HG02678 (cell line): ENCODE data around the gene NRF1.
"Not testable (repeated sequence)": the region's sequence is repeated elsewhere in the genome, so short reads cannot be mapped to it uniquely, and the experiment has no call there.

ENCODE experiments used
- ATAC-seq: cut with Tn5 transposase; IDR thresholded peaks from one replicate; pipeline ENCODE4 v1.9.1; 2021; ENCODE audit warnings: mild to moderate bottlenecking, moderate library complexity; ENCODE audit not compliant: unreplicated experiment

NRF1 gene

DNA sequence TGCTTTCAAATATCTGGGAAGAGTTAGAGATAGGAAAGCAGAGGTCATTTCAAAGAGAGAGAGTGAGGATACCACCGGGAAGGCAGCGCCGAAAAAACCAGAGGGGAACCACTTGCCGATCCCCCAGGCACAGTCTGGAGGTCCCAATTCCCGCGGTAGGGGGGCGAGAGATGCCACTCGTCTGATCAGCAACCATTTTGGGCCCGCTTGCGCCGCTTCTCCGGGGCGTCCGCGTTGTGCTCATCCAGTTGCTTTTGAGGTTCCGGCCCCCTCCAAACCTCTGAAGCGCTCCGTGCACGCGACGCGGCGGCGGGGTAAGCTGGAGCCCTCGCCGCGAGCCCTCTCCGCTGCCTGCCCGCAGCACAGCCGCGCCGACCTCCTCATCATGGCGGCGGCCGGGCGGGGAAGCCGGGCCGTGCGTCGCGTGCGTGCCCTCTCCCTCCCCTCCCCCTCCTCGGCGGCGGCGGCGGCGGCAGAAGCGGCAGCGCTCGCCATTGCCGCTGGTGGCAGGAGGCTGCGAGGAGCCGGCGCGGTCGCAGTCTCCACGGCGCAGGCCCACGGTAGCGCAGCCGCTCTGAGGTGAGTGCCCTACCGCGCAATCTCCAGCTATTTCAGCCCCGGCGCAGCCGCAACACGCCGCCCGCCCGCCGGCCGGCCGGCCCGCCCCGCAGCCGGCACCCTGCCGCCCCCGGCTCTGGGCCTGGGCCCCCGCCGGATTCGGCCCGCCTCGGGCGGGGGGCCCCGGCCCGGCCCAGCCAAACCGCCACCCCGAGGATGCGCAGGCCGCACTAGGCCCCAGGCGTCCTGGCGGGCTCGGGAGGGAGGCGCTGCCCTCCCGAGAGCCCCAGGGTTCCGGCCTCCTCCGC lies at the start of gene NRF1:
Gene NRF1 (plus strand): TSS at position 475 of the 866 bp plus-strand sequence. CDS start 45,632 bp downstream, outside the sequence.
- ATAC-seq, result peak; percentile 78

DNA sequence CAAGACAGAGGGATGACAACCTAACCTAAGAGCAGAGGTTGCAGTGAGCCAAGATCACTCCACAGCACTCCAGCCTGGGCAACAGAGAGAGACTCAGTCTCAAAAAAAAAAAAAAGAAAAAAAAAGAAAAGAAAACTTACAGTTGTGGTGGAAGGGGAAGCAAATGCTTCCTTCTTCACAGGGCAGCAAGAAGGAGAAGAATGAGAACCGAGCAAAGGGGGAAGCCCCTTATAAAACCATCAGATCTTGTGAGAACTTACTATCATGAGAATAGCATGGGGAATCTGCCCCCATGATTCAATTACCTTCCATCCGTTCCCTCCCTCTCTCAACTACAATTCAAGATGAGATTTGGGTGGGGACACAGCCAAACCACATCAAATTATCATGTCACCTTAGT lies 45.2 kb upstream of the NRF1 start:
- not testable (repeated sequence) for ATAC-seq

DNA sequence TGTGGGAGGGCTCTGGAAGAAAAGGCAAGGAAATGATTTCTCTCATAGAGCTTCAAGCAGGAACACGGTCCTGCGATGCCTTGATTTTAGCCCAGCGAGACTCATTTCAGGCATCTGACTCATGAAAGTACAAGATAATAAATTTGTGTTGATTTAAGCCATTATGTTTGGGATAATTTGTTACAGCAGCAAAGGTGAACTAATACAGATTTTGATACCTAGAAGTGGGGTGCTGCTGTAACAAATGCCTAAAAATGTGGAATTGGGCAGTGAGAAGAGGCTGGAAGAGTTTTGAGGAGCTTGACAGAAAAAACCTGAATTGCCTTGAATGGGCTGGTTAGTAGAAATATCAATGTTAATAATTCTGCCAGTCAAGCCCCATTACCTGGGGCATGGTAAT lies 44.1 kb upstream of the NRF1 start:
- ATAC-seq, result no peak

DNA sequence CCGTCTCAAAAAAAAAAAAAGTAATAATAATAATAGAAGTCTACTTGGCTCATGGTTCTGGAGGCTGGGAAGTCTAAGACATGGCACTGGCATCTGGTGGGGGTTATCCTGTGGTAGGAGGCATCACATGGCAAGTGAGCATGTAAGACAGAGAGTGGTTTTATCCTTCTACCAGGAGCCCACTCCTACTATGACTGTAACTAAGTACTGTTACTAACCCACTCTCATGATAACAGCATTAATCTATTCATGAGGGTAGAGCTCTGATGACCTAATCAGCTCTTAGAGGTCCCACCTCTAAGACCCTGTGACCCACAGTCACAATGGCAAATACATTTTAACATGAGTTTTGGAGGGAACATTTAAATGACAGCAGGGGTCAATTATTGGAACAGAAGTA lies 43.3 kb upstream of the NRF1 start:
- no peak for ATAC-seq

DNA sequence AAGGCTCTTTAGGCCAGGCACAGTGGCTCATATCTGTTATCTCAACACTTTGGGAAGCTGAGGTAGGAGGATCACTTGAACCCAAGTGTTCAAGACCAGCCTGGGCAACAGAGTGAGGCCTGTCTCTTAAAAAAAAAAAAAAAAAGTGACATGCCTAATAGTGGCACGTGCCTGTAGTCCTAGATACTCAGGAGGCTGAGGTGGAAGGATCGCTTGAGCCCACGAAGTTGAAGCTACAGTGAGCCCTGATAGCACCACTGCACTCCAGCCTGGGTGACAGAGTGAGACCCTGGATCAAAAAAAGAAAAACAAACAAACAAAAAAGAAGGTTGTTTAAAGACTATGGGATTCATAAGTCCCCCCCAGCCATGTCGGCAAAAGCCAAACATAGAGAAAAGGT lies 42.2 kb upstream of the NRF1 start:
- no peak for ATAC-seq

DNA sequence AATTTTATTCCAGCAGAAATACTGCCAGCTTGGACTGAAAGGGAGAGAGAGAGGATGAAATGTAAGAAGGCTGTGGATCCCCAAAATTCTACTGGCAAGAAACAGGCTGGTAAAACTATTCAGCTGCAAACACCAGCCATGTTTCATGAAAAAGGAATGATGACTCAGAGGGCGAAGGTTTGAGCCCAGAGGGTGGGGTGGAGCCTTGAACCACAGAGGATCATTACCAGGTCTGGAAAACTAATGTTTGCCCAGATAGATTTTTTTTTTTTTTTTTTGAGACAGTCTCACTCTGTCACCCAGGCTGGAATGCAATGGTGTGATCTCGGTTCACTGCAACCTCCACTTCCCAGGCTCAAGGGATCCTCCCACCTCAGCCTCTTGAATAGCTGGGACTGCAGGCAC lies 41.7 kb upstream of the NRF1 start:
- ATAC-seq, result no peak

DNA sequence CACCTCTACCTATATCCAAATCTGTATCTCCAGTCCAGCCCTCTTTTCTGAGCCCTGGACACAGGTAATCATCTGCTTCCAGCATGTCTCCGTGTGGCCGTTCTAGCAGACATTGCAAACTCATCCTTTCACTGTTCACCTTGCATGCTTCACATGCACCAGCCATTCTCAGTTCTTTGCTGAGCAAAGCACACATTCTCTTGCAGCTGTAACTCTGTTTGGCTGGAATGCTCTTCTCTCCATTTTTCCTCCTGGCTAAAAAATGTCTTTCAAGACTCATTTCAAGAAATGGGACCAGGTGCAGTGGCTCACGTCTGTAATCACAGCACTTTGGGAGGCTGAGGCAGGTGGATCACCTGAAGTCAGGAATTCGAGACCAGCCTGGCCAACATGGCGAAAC lies 40.3 kb upstream of the NRF1 start:
- no peak for ATAC-seq

DNA sequence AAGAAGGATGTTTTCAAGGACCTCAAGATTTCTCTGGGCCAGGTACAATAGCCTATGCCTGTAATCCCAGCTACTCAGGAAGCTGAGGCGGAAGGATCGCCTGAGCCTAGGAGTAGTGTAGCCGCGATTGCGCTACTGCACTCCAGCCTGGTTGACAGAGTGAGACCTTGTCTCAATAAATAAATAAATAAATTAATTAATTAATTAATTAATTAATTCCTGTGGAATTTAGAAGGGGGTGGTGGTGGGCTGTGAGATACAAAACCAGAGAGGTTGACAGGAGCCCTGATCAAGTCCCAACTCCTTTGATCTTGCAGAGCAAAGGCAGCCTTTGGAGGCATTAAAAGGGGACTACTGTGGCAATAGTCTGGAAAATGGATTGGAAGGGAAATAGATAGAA lies 39.3 kb upstream of the NRF1 start:
- no peak for ATAC-seq

DNA sequence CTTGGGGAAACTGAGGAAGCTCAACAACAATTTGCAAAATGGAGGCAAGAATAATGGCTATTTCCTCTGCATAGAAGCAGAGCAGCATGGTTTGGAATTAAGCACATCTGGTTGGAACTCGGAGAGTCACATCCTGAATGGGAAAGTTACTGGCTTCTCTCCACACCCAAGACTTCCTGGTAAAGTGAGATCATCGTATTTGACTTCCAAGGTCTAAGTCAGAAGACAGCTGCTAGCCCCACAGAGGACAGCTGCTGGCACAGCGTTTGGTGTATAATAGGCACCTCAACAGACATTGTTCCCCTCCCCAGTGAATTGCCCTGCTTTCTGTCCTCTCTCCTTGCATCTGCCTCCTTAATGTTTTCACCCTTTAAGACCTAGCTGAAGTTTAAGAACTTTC lies 37.0 kb upstream of the NRF1 start:
- no peak for ATAC-seq

DNA sequence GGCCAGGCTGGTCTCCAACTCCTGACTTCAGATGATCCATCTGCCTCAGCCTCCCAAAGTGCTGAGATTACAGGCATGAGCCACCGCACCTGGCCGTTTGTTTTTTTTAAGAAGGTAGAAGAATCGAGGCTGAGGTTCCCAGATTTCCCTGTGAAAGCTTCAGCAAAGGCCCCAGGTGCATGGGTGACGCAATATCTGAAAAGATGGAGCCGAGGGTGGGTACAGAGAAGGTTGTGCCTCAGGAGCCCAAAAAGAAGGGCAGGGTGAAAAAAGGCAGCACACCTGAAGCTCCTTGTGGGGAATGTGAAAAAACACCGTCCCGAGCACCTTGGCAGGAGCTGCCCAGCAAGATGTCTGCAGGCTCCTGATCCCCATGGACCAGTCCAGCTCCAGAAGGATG lies 35.8 kb upstream of the NRF1 start:
- ATAC-seq, result no peak

DNA sequence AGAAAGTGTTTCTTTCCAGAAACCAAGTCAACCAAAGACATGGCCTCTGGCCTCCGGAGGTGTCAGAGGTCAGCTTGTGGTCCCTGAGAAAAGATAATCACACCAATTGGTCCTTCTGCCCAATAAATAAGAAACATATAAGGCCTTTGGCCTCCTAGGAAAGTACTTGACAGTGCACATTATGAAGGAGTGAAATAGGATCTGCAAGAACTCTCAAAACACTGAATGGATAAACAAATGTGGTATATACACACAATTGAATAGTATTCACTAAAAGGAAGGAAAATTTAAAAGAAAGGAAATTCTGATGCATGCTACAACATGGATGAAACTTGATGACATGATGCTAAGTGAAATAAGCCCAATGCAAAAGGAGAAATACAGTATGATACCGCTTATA lies 35.4 kb upstream of the NRF1 start:
- no peak for ATAC-seq

DNA sequence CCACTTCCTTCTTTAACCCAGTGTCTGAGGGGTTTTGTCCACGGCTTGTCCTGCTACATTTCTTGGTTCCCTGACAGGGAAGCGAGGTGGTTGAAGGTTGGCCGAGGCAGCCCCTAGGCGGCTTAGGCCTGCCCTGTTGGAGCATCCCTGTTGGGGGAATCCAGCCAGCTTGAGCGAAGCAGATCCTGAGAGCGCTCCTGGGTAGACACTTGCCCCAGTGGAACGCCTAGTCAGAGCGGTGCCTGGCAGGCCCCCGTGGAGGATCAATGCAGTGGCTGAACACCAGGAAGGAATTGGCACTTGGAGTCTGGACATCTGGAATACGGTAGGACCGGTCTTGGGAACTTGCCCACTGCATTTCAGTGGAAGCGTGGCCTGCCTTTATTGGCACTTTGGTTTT lies 32.7 kb upstream of the NRF1 start:
- no peak for ATAC-seq

DNA sequence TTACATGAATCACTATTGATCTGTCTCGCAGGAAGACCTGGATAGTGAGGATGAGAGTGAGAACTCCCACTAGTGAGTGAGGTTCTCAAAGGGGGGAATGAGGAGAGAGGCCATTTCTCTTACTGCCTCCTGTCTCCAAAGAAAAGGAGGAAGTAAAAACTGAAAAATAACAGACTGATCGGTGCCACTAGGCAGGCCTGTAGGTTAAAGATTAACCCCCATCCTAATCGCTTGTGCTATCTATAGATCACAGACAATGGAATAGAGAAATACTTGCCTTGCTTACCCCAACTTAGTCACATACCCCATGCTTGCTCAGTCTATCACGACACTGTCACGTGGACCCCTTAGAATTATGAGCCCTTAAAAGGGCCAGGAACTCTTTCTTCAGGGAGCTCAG lies 25.3 kb upstream of the NRF1 start:
- ATAC-seq, result not testable (repeated sequence)

DNA sequence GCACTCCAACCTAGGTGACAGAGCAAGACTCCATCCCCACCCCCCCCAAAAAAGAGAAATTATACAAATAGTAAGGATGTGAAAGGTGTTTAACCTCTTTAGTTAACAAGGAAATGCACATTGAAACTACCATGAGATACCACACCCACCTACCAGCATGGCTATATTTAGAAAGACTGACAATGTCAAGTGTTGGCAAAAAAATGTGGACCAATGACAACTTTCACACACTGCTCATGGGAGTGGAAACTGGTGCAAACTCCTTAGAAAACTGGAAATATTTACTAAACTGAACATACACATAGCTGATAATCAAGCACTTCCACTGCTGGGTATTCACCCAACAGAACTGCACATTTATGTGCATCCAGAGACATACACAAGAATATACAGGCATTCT lies 23.3 kb upstream of the NRF1 start:
- ATAC-seq, result no peak

DNA sequence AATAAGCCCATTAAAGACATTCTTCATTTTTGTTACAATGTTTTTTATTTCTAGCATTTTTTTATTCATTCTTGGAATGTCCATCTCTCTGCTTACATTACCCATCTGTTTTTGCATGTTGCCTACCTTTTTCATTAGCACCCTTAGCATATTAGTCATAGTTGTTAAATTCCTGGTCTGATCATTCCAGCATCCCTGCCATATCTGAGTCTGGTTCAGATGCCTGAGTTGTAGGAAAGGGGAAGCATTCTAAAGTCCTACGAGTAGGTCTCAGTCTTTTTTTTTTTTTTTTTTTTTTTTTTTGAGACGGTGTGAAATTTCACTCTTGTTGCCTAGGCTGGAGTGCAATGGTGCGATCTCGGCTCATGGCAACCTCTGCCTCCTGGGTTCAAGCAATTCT lies 19.7 kb upstream of the NRF1 start:
- ATAC-seq, result no peak

DNA sequence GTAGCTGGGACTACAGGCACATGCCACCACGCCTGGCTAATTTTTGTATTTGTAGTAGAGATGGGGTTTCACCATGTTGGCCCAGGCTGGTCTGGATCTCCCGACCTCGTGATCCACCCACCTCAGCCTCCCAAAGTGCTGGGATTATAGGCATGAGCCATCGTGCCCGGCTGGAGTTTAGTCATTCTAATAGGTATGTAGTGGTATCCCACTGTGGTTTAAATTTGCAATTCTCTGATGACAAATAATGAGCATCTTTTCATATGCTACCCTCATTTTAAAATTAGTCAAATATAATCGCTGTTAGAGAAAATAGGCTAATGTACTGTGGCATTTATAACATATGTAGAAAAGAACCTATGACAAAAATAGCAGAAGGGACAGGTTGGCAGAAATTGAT lies 15.1 kb upstream of the NRF1 start:
- ATAC-seq, result not testable (repeated sequence)

DNA sequence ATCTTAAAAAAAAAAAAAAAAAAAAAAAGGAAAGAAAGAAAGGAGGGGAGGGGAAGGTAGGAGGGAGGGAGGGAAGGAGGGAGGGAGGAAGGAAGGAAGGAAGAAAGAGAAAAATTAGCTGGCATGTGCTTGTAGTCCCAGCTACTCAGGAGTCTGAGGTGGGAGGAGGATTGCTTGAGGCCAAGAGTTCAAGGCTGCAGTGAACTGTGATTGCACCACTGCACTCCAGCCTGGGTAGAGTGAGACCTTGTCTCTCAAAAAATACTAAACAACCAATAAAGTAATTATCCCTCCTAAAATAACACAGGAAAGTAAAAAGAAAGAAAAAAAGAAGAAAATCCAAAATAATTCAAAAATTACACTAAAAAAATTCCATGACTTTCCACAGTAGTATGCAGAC lies 13.8 kb upstream of the NRF1 start:
- no peak for ATAC-seq

DNA sequence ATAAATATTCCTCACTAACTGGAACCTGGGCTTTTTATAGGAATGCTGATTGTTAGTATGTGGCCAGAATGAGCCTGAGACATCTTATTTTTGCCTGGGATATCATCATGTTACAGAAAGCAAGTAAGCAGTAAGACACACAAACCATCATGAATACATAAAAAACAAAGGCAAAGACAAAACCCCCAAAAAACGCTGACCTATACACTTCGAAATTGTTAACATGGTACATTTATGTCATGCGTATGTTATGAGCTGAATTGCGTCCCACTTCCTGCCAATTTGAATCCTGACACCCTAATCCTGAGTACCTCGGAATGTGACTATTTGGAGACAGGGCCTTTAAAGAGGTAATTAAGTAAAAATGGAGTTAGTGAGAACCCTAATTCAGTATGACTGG lies 12.3 kb upstream of the NRF1 start:
- ATAC-seq, result no peak

DNA sequence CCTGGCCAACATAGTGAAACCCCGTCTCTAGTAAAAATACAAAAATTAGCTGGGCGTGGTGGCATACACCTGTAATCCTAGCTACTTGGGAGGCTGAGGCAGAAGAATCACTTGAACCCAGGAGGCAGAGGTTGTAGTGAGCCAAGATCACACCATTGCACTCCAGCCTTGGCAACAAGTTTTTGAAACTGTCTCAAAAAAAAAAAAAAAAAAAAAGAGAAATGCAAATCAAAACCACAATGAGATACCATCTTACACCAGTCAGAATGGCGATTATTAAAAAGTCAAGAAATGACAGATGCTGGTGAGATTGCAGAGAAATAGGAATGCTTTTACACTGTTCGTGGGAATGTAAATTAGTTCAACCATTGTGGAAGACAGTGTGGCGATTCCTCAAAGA lies 7.9 kb upstream of the NRF1 start:
- ATAC-seq, result not testable (repeated sequence)

DNA sequence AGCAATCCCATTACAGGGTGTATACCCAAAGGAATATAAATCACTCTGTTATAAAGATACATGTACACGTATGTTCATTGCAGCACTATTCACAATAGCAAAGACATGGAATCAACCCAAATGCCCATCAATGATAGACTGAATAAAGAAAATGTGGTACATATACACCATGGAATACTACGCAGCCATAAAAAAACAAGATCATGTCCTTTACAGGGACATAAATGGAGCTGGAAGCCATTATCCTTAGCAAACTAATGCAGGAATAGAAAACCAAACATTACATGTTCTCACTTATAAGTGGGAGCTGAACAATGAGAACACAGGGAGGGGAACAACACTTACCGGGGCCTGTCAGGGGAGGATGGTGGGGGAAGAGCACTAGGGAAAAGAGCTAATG lies 7.5 kb upstream of the NRF1 start:
- not testable (repeated sequence) for ATAC-seq

DNA sequence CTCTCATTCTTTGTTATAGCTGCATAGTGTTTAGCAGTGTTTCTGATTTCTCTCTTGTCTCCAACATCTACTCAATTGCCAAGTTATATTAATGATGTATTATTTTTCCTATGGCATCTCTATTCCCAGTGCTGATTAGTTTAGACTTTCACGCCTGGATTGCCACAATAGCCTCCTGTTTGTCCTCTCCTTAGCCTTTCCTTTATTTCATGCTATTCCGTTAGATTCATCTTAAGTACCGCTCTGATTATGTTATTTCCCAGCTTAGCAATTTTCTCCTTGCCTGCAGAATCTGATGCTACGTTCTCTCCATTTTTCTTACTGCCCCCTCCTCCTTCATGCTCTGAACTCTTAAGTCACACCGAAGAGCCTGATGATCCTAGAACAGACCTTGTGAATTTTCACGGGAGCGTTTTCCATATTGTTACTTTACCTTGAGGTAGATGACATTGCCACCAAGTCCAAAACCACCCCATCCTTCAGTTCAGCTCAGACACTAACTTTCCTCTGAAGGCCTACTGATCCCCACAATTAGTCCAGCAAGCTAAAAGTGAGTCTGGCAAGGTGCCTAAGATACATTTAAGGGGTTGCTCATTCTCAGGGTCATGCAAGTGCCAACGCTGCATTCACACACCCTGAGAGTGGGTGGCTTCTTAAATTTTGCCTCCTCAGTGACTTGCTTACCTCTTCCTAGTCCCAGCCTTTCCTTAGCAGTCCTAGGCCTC lies 6.6 kb upstream of the NRF1 start:
- no peak for ATAC-seq

DNA sequence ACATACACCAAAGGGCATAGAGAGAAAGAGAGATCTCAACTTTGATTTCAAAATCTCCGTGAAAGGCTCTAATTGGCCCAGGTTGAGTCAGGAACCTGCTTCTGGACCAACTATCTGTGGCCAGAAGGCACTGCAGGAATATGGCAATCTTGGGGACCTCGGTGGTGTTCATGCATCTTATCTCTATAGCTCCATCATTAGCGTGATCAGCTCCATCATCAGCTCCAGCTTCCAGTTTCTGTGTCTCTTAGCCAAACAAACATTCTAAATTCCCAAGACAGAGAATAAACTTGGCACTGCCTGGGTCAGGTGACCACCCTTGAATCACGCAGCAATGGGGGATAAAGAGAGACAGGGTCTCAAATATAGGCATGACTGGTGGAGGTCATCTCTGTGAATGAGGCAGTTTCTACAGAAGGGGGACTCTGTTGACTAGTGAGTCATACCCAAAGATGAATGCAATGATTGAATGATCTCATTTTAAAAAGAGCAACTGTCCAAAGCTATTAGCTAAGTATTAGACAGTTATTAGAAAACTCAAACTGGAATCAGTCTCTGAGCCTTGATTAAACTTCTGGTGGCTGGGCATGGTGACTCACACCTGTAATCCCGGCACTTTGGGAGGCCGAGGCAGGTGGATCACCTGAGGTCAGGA lies 5.4 kb upstream of the NRF1 start:
- no peak for ATAC-seq
